ENCODE results near the gene MAP3K9. TPM values are rescaled to one million over a fixed set of nuclear protein-coding genes. Genes with fewer than 3 reads are reported as not detected.

Gene MAP3K9
- total RNA-seq, 1 experiment from 2014 or later: 3.5 TPM

GRCh38 chr14:70823281-70823680 is 14.0 kb upstream of the MAP3K9 start:
- no peak for DNase-seq (ENCODE audit: low read depth)
- in situ Hi-C loops (cut with HindIII; ENCODE audit: low pct_unique_long_range_greater_than_20kb, low sequenced_read_pairs): no loop called here

- DNase-seq (ENCODE audit: low read depth): peak; percentile 19
- in situ Hi-C loops (cut with HindIII; ENCODE audit: low pct_unique_long_range_greater_than_20kb, low sequenced_read_pairs): no loop called here
Observed at GRCh38 chr14:70822530-70823185, 13.3 kb upstream of the MAP3K9 start.

- peak; percentile 35 for DNase-seq (ENCODE audit: low read depth)
Observed at GRCh38 chr14:70821584-70822529, 12.5 kb upstream of the MAP3K9 start.

GRCh38 chr14:70816525-70816924 is 7.2 kb upstream of the MAP3K9 start:
- in situ Hi-C loops (cut with HindIII; ENCODE audit: low pct_unique_long_range_greater_than_20kb, low sequenced_read_pairs): no loop called here
- peak; percentile 41 for DNase-seq (ENCODE audit: low read depth)

More at GRCh38 chr14:70821584-70822529, 12.5 kb upstream of the MAP3K9 start:
- in situ Hi-C loops (cut with HindIII; ENCODE audit: low pct_unique_long_range_greater_than_20kb, low sequenced_read_pairs): no loop called here

- in situ Hi-C loops (cut with HindIII; ENCODE audit: low pct_unique_long_range_greater_than_20kb, low sequenced_read_pairs): no loop called here
- DNase-seq (ENCODE audit: low read depth): no peak
Observed at GRCh38 chr14:70814466-70814865, 5.2 kb upstream of the MAP3K9 start.

GRCh38 chr14:70812124-70812818 is 3.0 kb upstream of the MAP3K9 start:
- in situ Hi-C loops (cut with HindIII; ENCODE audit: low pct_unique_long_range_greater_than_20kb, low sequenced_read_pairs): no loop called here
- no peak for DNase-seq (ENCODE audit: low read depth)

GRCh38 chr14:70811578-70811977 is 2.3 kb upstream of the MAP3K9 start:
- in situ Hi-C loops (cut with HindIII; ENCODE audit: low pct_unique_long_range_greater_than_20kb, low sequenced_read_pairs): no loop called here
- no peak for DNase-seq (ENCODE audit: low read depth)

GRCh38 chr14:70811050-70811449 is 1.7 kb upstream of the MAP3K9 start:
- in situ Hi-C loops (cut with HindIII; ENCODE audit: low pct_unique_long_range_greater_than_20kb, low sequenced_read_pairs): no loop called here
- no peak for DNase-seq (ENCODE audit: low read depth)

GRCh38 chr14:70810621-70811020 is 1.3 kb upstream of the MAP3K9 start:
- in situ Hi-C loops (cut with HindIII; ENCODE audit: low pct_unique_long_range_greater_than_20kb, low sequenced_read_pairs): no loop called here
- no peak for DNase-seq (ENCODE audit: low read depth)

- in situ Hi-C loops (cut with HindIII; ENCODE audit: low pct_unique_long_range_greater_than_20kb, low sequenced_read_pairs): no loop called here
- DNase-seq (ENCODE audit: low read depth): no peak
Observed at GRCh38 chr14:70808416-70809224, 693 bp downstream of the MAP3K9 start.

- peak; percentile 55 for DNase-seq (ENCODE audit: low read depth)
- in situ Hi-C loops (cut with HindIII; ENCODE audit: low pct_unique_long_range_greater_than_20kb, low sequenced_read_pairs): no loop called here
Observed at GRCh38 chr14:70807898-70808415, 1.4 kb downstream of the MAP3K9 start.

GRCh38 chr14:70804556-70805162 is 4.7 kb downstream of the MAP3K9 start:
- no peak for DNase-seq (ENCODE audit: low read depth)
- in situ Hi-C loops (cut with HindIII; ENCODE audit: low pct_unique_long_range_greater_than_20kb, low sequenced_read_pairs): no loop called here

GRCh38 chr14:70803321-70804310 is 5.7 kb downstream of the MAP3K9 start:
- in situ Hi-C loops (cut with HindIII; ENCODE audit: low pct_unique_long_range_greater_than_20kb, low sequenced_read_pairs): no loop called here
- no peak for DNase-seq (ENCODE audit: low read depth)

- no peak for DNase-seq (ENCODE audit: low read depth)
- in situ Hi-C loops (cut with HindIII; ENCODE audit: low pct_unique_long_range_greater_than_20kb, low sequenced_read_pairs): no loop called here
Observed at GRCh38 chr14:70802379-70802778, 6.9 kb downstream of the MAP3K9 start.

- in situ Hi-C loops (cut with HindIII; ENCODE audit: low pct_unique_long_range_greater_than_20kb, low sequenced_read_pairs): no loop called here
- no peak for DNase-seq (ENCODE audit: low read depth)
Observed at GRCh38 chr14:70801836-70802235, 7.5 kb downstream of the MAP3K9 start.

GRCh38 chr14:70796551-70796950 is 12.8 kb downstream of the MAP3K9 start:
- in situ Hi-C loops (cut with HindIII; ENCODE audit: low pct_unique_long_range_greater_than_20kb, low sequenced_read_pairs): no loop called here
- DNase-seq (ENCODE audit: low read depth): no peak

All from Caki2 (cell line).